Colonic mucosa (tissue), 4 donors: ENCODE results near the gene LDHAL6B. TPM values are rescaled to one million over a fixed set of nuclear protein-coding genes. Genes with fewer than 3 reads are reported as not detected.

Source experiments
- DNase-seq: peaks from one replicate; pipeline ENCODE4 v3.0.0-alpha.2; 2020
- H3K27ac ChIP-seq: fragments of 200-600 bp; one replicate; pipeline ENCODE4 v1.8.0; 2021
- H3K27me3 ChIP-seq: fragments of 200-600 bp; one replicate; pipeline ENCODE4 v1.8.0; 2021
- H3K36me3 ChIP-seq: fragments of 200-600 bp; one replicate; pipeline ENCODE4 v1.8.0; 2021
- H3K4me1 ChIP-seq: fragments of 200-600 bp; one replicate; pipeline ENCODE4 v1.8.0; 2021; ENCODE audit warnings: mild to moderate bottlenecking
- H3K4me3 ChIP-seq: fragments of 200-600 bp; one replicate; pipeline ENCODE4 v1.8.0; 2021
- H3K9ac ChIP-seq, 2 donors: one replicate each; pipeline ENCODE4 v1.7.0; 2013; ENCODE audit warnings: control low read depth in 2 of 2, low read depth in 2 of 2, low read length in 2 of 2
- H3K9me3 ChIP-seq: fragments of 200-600 bp; one replicate; pipeline ENCODE4 v1.8.0; 2021
- intact Hi-C: fragments of 100-400 bp; cut with DNase I; formaldehyde crosslinking; loops from one replicate; pipeline ENCODE4 v1.14.1; 2022
- total RNA-seq, 2 donors: library from RNA; stranded (reverse); fragmentation: NEBNext Ultra II Directional in 1 of 2; extraction: Animal tissue kit (Norgen Biotek cat#: 25700) in 1 of 2; gene quantifications; one replicate each; pipeline ENCODE4 v1.2.1, GENCODE V29; 2021
- TF ChIP-seq, protein P1 (sequence below): fragments of 200-600 bp; IDR thresholded peaks from one replicate; pipeline ENCODE4 v1.8.0; 2022; ENCODE audit warnings: antibody characterized with exemption, mild to moderate bottlenecking
- donor health status: healthy.
- donor health status: DM: no; HTN: no; CAD: no.
- donor health status: DM: no; HTN: no; CAD: no.

The LDHAL6B gene
- not detected for total RNA-seq

DNA sequence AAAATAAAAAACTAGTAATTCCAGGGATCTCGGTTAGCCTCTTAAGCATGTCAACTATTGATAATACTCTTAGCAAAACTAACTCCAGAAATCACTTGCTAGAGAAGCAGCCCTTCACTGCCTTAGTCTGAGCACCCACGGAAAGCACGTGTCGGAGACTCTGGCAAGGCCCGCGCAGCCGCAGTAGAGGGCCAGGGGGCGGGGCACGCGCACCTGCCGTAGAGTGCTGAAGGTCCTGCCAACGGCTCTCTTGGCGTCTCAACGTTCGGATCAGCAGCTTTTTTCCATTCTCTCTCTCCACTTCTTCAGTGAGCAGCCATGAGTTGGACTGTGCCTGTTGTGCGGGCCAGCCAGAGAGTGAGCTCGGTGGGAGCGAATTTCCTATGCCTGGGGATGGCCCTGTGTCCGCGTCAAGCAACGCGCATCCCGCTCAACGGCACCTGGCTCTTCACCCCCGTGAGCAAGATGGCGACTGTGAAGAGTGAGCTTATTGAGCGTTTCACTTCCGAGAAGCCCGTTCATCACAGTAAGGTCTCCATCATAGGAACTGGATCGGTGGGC is at the start of gene LDHAL6B:
Gene LDHAL6B, plus strand, starts transcription at position 221 of the 561 bp plus-strand sequence. Its CDS starts 98 bp downstream, at position 319.
- Histone ChIP-seq H3K9me3 (no peaks in the 10 kb centered on the region), H3K9ac (no peak within 1 kb of the TSS), H3K4me1 (no peaks in the 10 kb centered on the region), H3K4me3 (no peak within 1 kb of the TSS), H3K36me3 (peaks cover 13% of the 10 kb centered on the region), H3K27me3 (no peaks in the 10 kb centered on the region), H3K27ac (no peak within 1 kb of the TSS)
- intact Hi-C loops, result no loop called here
- DNase-seq, result no peak
- TF ChIP-seq, protein P1, sequence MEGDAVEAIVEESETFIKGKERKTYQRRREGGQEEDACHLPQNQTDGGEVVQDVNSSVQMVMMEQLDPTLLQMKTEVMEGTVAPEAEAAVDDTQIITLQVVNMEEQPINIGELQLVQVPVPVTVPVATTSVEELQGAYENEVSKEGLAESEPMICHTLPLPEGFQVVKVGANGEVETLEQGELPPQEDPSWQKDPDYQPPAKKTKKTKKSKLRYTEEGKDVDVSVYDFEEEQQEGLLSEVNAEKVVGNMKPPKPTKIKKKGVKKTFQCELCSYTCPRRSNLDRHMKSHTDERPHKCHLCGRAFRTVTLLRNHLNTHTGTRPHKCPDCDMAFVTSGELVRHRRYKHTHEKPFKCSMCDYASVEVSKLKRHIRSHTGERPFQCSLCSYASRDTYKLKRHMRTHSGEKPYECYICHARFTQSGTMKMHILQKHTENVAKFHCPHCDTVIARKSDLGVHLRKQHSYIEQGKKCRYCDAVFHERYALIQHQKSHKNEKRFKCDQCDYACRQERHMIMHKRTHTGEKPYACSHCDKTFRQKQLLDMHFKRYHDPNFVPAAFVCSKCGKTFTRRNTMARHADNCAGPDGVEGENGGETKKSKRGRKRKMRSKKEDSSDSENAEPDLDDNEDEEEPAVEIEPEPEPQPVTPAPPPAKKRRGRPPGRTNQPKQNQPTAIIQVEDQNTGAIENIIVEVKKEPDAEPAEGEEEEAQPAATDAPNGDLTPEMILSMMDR, result no peak

GRCh38 chr15:59157396-59157795 is 49.2 kb upstream of the LDHAL6B start:
- Histone ChIP-seq H3K4me1 (no peaks in the 10 kb centered on the region), H3K27ac (no peak overlapping the region), H3K9ac (no peak overlapping the region), H3K36me3 (peaks cover 7% of the 10 kb centered on the region), H3K9me3 (no peaks in the 10 kb centered on the region), H3K27me3 (no peaks in the 10 kb centered on the region), H3K4me3 (no peak overlapping the region)
- no peak for DNase-seq
- intact Hi-C loops, result loop anchor here (10.0 kb wide), 1 partner anchor 73 kb away; no protein-coding TSS in a partner anchor
- TF ChIP-seq, protein P1, result no peak

GRCh38 chr15:59157840-59158700 is 48.6 kb upstream of the LDHAL6B start:
- H3K27me3 ChIP-seq, result no peaks in the 10 kb centered on the region
- H3K9me3 ChIP-seq, result no peaks in the 10 kb centered on the region
- no peak overlapping the region for H3K9ac ChIP-seq
- no peak overlapping the region for H3K4me3 ChIP-seq
- H3K36me3 ChIP-seq, result peaks cover 7% of the 10 kb centered on the region
- no peaks in the 10 kb centered on the region for H3K4me1 ChIP-seq
- intact Hi-C loops, result loop anchor here (10.0 kb wide), 1 partner anchor 73 kb away; no protein-coding TSS in a partner anchor
- no peak for DNase-seq
- TF ChIP-seq, protein P1, result no peak
- no peak overlapping the region for H3K27ac ChIP-seq

DNA sequence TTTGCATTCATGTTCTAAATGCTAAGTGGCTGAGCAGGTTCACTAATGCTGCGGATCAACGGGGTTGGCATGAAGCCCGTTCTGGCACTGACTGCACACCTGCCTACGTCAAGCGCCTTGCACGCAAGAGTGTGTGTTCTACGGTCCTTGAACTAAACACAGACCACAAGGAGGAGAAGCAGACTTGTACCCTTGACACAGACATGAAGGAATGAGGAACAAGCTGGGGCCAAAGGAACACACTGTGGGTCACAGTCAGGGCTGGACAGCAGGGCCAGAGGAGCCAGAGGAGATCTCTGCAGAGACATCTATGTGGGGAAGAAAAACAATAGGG is 48.0 kb upstream of the LDHAL6B start:
- Histone ChIP-seq H3K4me3 (no peak overlapping the region), H3K36me3 (peaks cover 7% of the 10 kb centered on the region), H3K9ac (no peak overlapping the region), H3K9me3 (no peaks in the 10 kb centered on the region), H3K4me1 (no peaks in the 10 kb centered on the region), H3K27ac (no peak overlapping the region), H3K27me3 (no peaks in the 10 kb centered on the region)
- intact Hi-C loops, result loop anchor here (10.0 kb wide), 1 partner anchor 74 kb away; no protein-coding TSS in a partner anchor
- DNase-seq, result no peak
- TF ChIP-seq, protein P1, result no peak

DNA sequence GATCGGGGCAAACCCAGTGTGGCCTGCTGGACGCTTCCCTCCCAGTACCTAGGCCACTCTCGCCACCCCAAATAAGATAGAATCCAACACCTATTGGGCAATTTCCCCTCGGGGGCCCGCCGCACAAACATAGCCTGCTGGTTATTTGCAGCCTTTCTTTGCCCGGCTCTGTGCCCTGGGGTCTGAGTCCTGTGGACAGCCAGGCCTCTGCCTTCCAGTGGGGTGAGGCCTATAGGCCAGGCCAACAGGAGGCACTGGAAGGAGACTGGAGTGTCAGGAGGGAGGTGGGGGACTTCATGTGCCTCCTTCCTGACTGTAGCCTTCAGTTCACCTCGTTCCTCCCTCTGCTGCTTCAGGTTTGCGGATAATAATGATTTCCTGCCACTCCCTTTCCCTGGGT is 47.4 kb upstream of the LDHAL6B start:
- intact Hi-C loops, result loop anchor here (10.0 kb wide), 1 partner anchor 74 kb away; no protein-coding TSS in a partner anchor
- Histone ChIP-seq H3K9me3 (no peaks in the 10 kb centered on the region), H3K4me3 (no peak overlapping the region), H3K4me1 (no peaks in the 10 kb centered on the region), H3K27me3 (no peaks in the 10 kb centered on the region), H3K9ac (no peak overlapping the region), H3K27ac (no peak overlapping the region), H3K36me3 (peaks cover 7% of the 10 kb centered on the region)
- TF ChIP-seq, protein P1, result no peak
- DNase-seq, result no peak
